HepG2 (cell line): ENCODE measurements around the gene SRCIN1. TPM values are rescaled to one million over a fixed set of nuclear protein-coding genes. Genes with fewer than 3 reads are reported as not detected.

Experiments
- AGO2 ChIP-seq: fragments of 200-400 bp; formaldehyde crosslinking; optimal IDR thresholded peaks from 2 replicates; pipeline ENCODE3; 2017; ENCODE audit warnings: mild to moderate bottlenecking, low read depth, low read length, moderate library complexity
- CEBPB ChIP-seq: IDR thresholded peaks from 2 replicates; pipeline ENCODE4 v1.6.1; 2011; ENCODE audit warnings: low read depth, low read length, improper control_type of control experiment, borderline replicate concordance
- FOXP1 ChIP-seq, 2 experiments: fragments of 450-650 bp in 1 of 2; IDR thresholded peaks; 2 replicates each; pipeline ENCODE4 v1.6.1; 2017 to 2018; ENCODE audit warnings: antibody characterized with exemption in 1 of 2
- HCFC1 ChIP-seq: fragments of 150-350 bp; IDR thresholded peaks from 2 replicates; pipeline ENCODE4 v1.6.1; 2014; ENCODE audit warnings: low read depth, low read length
- MTF1 ChIP-seq: sonication (generic); formaldehyde crosslinking; IDR thresholded peaks from 2 replicates; pipeline ENCODE4 v1.5.0; 2020; ENCODE audit warnings: missing genetic modification reagents
- MYNN ChIP-seq: sonication (generic); formaldehyde crosslinking; IDR thresholded peaks from 2 replicates; pipeline ENCODE4 v1.4.0; 2020; ENCODE audit warnings: mild to moderate bottlenecking, low read depth, missing genetic modification reagents
- SIX1 ChIP-seq: sonication (generic); formaldehyde crosslinking; IDR thresholded peaks from 2 replicates; pipeline ENCODE4 v1.4.0; 2020; ENCODE audit warnings: missing genetic modification reagents, borderline replicate concordance
- SMC3 ChIP-seq: IDR thresholded peaks from 2 replicates; pipeline ENCODE4 v1.6.1; 2011; ENCODE audit warnings: low read length, improper control_type of control experiment
- SRY ChIP-seq: sonication (generic); formaldehyde crosslinking; IDR thresholded peaks from 2 replicates; pipeline ENCODE4 v1.8.0; 2022; ENCODE audit warnings: mild to moderate bottlenecking, missing genetic modification reagents
- ZBTB3 ChIP-seq: sonication (generic); formaldehyde crosslinking; IDR thresholded peaks from 2 replicates; pipeline ENCODE4 v1.4.0; 2020; ENCODE audit warnings: low read depth, mild to moderate bottlenecking, moderate library complexity, missing genetic modification reagents, borderline replicate concordance
- ZC3H13 ChIP-seq: sonication (generic); formaldehyde crosslinking; IDR thresholded peaks from 2 replicates; pipeline ENCODE4 v1.8.1; 2023; ENCODE audit warnings: mild to moderate bottlenecking, missing genetic modification reagents, moderate library complexity
- ZFP37 ChIP-seq: sonication (generic); formaldehyde crosslinking; IDR thresholded peaks from 2 replicates; pipeline ENCODE4 v1.4.0; 2020; ENCODE audit warnings: missing genetic modification reagents, borderline replicate concordance
- ZNF207 ChIP-seq: fragments of 450-650 bp; IDR thresholded peaks from 2 replicates; pipeline ENCODE4 v1.6.1; 2016; ENCODE audit warnings: antibody characterized with exemption, borderline replicate concordance
- ZNF512 ChIP-seq: sonication (generic); formaldehyde crosslinking; IDR thresholded peaks from 2 replicates; pipeline ENCODE4 v1.4.0; 2020; ENCODE audit warnings: mild to moderate bottlenecking, missing genetic modification reagents
- ZNF7 ChIP-seq: IDR thresholded peaks from 2 replicates; pipeline ENCODE4 v1.6.1; 2016; ENCODE audit warnings: missing biosample characterization, missing genetic modification reagents
- ZNF761 ChIP-seq: sonication (generic); formaldehyde crosslinking; conservative IDR thresholded peaks from 2 replicates; pipeline ENCODE4 v1.4.0; 2020; ENCODE audit warnings: mild to moderate bottlenecking, missing genetic modification reagents
- ZNF766 ChIP-seq: sonication (generic); formaldehyde crosslinking; IDR thresholded peaks from 2 replicates; pipeline ENCODE4 v1.5.0; 2020; ENCODE audit warnings: missing genetic modification reagents, borderline replicate concordance
- ZNF883 ChIP-seq: sonication (generic); formaldehyde crosslinking; IDR thresholded peaks from 2 replicates; pipeline ENCODE4 v1.5.1; 2020; ENCODE audit warnings: mild to moderate bottlenecking, missing genetic modification reagents; ENCODE audit errors: not compliant biosample characterization
- polyA plus RNA-seq, 8 experiments: library from polyadenylated mRNA; depleted of rRNA in 3 of 8; stranded (reverse) in 7 of 8; unstranded in 1 of 8; fragments of >200 nt; fragmentation: Illumina TruSeq in 4 of 8; extraction: Trizol in 4 of 8; gene quantifications; 2 replicates each; pipeline versions ENCODE4 v1.2.1 to v1.2.3, GENCODE V29; 2011 to 2016; ENCODE audit warnings: low read depth in 4 of 8, missing spikeins in 1 of 8, mixed read lengths in 1 of 8; ENCODE audit not compliant: insufficient read depth in 1 of 8
- total RNA-seq, 5 experiments: library from RNA; depleted of rRNA; stranded (reverse); fragments of >200 nt; fragmentation: Illumina TruSeq; extraction: Trizol; gene quantifications; 2 replicates each; pipeline ENCODE4 v1.2.3, GENCODE V29; 2016; ENCODE audit warnings: low read depth in 1 of 5
- TF ChIP-seq, protein P1 (sequence below), 2 experiments: sonication (generic) in 1 of 2; formaldehyde crosslinking in 1 of 2; IDR thresholded peaks; 2 replicates each; pipeline versions ENCODE4 v1.4.0 to v1.6.1; 2018 to 2020; ENCODE audit warnings: missing genetic modification reagents in 2 of 2, borderline replicate concordance in 1 of 2, low read depth in 1 of 2, mild to moderate bottlenecking in 1 of 2, missing biosample characterization in 1 of 2
- TF ChIP-seq, protein P2 (sequence below): sonication (generic); formaldehyde crosslinking; IDR thresholded peaks from 2 replicates; pipeline ENCODE4 v1.4.0; 2020; ENCODE audit warnings: mild to moderate bottlenecking, missing genetic modification reagents
- TF ChIP-seq, protein P3 (sequence below): sonication (generic); formaldehyde crosslinking; IDR thresholded peaks from 2 replicates; pipeline ENCODE4 v1.4.0; 2020; ENCODE audit warnings: missing genetic modification reagents

The SRCIN1 gene
- total and polyA plus RNA-seq, 2 of the 13 experiments (the other 11 are each of a cell fraction or from before 2014, with no cell fraction given) = 1.2 to 9.6 TPM

DNA sequence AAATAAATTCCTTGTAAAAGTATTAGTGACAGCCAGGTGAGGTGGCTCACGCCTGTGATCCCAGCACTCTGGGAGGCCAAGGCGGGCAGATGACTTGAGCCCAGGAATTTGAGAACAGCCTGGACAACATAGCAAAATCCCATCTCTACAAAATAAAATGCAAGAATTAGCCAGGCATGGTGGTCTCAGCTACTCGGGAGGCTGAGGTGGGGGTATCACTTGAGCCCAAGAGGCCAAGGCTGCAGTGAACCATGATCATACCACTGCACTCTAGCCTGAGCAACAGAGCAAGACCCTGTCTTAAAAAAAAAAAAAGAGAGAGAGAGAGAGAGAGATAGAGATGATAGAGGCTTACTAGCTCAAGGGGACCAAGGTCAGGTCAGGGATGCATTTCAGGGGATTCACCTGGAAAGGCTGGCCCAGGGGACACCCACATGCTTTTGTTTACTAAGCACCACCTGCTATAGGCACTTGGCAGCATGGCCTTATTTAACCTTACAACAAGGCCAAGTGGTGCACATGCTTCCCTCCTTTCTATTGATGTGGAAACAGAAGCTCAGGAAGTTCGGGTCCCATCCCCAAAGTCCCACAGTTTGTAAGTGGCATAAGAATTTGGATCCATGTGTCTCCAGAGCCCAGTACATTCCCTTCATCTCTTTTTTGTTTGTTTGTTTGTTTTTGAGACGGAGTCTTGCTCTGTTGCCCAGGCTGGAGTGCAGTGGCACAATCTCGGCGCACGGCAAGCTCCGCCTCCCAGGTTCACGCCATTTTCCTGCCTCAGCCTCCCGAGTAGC is 12.4 kb upstream of the SRCIN1 start (continued):
- TF ChIP-seq, protein P1, sequence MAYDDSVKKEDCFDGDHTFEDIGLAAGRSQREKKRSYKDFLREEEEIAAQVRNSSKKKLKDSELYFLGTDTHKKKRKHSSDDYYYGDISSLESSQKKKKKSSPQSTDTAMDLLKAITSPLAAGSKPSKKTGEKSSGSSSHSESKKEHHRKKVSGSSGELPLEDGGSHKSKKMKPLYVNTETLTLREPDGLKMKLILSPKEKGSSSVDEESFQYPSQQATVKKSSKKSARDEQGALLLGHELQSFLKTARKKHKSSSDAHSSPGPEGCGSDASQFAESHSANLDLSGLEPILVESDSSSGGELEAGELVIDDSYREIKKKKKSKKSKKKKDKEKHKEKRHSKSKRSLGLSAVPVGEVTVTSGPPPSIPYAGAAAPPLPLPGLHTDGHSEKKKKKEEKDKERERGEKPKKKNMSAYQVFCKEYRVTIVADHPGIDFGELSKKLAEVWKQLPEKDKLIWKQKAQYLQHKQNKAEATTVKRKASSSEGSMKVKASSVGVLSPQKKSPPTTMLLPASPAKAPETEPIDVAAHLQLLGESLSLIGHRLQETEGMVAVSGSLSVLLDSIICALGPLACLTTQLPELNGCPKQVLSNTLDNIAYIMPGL (CRISPR knock-in tag; IDR thresholded peaks at IDR 0.05; ENCODE audit: borderline replicate concordance in 1 of 2, low read depth in 1 of 2) = no peak; a peak in 1 of 4 replicates
- TF ChIP-seq ZNF761 (no peak), ZFP37 (peak; percentile 80; the same call in 1 of the 2 replicates), SRY (CRISPR knock-in tag) (no peak), ZNF883 (CRISPR knock-in tag) (no peak), ZNF512 (no peak), MYNN (no peak), SMC3 (no peak), ZNF207 (no peak), SIX1 (CRISPR knock-in tag) (peak; percentile 73; the same call in 1 of the 2 replicates), AGO2 (no peak), ZNF766 (CRISPR knock-in tag) (no peak), FOXP1 (IDR thresholded peaks at IDR 0.05) (no peak), FOXP1 (CRISPR knock-in tag; IDR thresholded peaks at IDR 0.05) (peak; percentile 89), ZC3H13 (CRISPR knock-in tag) (no peak), CEBPB (no peak), HCFC1 (no peak), MTF1 (no peak), ZNF7 (CRISPR knock-in tag) (no peak), ZBTB3 (no peak)
- TF ChIP-seq, protein P2, sequence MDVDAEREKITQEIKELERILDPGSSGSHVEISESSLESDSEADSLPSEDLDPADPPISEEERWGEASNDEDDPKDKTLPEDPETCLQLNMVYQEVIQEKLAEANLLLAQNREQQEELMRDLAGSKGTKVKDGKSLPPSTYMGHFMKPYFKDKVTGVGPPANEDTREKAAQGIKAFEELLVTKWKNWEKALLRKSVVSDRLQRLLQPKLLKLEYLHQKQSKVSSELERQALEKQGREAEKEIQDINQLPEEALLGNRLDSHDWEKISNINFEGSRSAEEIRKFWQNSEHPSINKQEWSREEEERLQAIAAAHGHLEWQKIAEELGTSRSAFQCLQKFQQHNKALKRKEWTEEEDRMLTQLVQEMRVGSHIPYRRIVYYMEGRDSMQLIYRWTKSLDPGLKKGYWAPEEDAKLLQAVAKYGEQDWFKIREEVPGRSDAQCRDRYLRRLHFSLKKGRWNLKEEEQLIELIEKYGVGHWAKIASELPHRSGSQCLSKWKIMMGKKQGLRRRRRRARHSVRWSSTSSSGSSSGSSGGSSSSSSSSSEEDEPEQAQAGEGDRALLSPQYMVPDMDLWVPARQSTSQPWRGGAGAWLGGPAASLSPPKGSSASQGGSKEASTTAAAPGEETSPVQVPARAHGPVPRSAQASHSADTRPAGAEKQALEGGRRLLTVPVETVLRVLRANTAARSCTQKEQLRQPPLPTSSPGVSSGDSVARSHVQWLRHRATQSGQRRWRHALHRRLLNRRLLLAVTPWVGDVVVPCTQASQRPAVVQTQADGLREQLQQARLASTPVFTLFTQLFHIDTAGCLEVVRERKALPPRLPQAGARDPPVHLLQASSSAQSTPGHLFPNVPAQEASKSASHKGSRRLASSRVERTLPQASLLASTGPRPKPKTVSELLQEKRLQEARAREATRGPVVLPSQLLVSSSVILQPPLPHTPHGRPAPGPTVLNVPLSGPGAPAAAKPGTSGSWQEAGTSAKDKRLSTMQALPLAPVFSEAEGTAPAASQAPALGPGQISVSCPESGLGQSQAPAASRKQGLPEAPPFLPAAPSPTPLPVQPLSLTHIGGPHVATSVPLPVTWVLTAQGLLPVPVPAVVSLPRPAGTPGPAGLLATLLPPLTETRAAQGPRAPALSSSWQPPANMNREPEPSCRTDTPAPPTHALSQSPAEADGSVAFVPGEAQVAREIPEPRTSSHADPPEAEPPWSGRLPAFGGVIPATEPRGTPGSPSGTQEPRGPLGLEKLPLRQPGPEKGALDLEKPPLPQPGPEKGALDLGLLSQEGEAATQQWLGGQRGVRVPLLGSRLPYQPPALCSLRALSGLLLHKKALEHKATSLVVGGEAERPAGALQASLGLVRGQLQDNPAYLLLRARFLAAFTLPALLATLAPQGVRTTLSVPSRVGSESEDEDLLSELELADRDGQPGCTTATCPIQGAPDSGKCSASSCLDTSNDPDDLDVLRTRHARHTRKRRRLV (CRISPR knock-in tag) = peak; percentile 81
- TF ChIP-seq, protein P3, sequence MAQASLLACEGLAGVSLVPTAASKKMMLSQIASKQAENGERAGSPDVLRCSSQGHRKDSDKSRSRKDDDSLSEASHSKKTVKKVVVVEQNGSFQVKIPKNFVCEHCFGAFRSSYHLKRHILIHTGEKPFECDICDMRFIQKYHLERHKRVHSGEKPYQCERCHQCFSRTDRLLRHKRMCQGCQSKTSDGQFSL (CRISPR knock-in tag) = no peak
